GM12878 (cell line): ENCODE measurements around the gene BCAS3.

Experiments
- CREB1 ChIP-seq: IDR thresholded peaks from 2 replicates; pipeline ENCODE4 v1.6.1; 2012; ENCODE audit warnings: low read depth, mild to moderate bottlenecking, inconsistent platforms
- DPF2 ChIP-seq: fragments of 450-650 bp; IDR thresholded peaks from 2 replicates; pipeline ENCODE4 v1.6.1; 2017; ENCODE audit warnings: mild to moderate bottlenecking
- TF ChIP-seq, protein P1 (sequence below), 3 experiments: IDR thresholded peaks in 2 of 3; conservative IDR thresholded peaks in 1 of 3; 2 replicates each; pipeline ENCODE4 v1.5.1; 2011; ENCODE audit warnings: low read depth in 3 of 3, low read length in 3 of 3, mild to moderate bottlenecking in 3 of 3, control low read depth in 2 of 3, moderate library complexity in 2 of 3, inconsistent platforms in 1 of 3, mixed read lengths in 1 of 3; ENCODE audit not compliant: control insufficient read depth in 2 of 3, insufficient read depth in 1 of 3; ENCODE audit errors: extremely low read depth in 1 of 3

DNA sequence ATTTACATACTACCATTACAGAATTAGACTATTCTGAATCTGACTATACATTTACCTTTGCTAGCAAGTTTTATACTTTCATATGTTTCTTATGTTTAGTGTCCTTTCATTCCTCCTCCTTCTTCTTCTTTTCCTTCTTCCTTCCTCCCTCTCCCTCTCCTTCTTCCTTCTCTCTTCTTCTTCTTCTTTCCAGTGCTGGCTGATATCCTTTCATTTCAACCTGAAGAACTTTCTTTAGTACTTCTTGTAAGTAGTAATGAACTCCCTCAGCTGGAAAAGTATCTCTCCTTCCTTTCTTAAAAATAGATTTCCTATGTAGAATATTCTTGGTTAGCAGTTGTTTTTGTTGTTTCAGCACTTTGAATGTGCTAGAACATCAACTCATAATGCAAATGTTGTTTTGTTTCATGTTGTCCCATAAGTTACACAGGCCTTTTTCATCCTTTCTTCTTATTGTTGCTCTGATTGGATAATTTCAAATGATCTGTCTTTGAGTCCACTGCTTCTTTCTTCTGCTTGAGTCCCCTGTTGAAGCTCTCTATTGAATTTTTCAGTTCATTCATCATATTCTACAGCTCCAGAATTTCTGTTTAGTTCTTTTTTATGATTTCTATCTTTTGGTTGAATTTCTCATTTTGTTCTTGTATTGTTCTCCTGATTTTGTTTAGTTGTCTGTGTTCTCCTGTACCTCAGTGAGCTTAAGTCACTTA is 759.5 kb downstream of the BCAS3 start:
- TF ChIP-seq DPF2 (no peak), CREB1 (no peak)
- TF ChIP-seq, protein P1, sequence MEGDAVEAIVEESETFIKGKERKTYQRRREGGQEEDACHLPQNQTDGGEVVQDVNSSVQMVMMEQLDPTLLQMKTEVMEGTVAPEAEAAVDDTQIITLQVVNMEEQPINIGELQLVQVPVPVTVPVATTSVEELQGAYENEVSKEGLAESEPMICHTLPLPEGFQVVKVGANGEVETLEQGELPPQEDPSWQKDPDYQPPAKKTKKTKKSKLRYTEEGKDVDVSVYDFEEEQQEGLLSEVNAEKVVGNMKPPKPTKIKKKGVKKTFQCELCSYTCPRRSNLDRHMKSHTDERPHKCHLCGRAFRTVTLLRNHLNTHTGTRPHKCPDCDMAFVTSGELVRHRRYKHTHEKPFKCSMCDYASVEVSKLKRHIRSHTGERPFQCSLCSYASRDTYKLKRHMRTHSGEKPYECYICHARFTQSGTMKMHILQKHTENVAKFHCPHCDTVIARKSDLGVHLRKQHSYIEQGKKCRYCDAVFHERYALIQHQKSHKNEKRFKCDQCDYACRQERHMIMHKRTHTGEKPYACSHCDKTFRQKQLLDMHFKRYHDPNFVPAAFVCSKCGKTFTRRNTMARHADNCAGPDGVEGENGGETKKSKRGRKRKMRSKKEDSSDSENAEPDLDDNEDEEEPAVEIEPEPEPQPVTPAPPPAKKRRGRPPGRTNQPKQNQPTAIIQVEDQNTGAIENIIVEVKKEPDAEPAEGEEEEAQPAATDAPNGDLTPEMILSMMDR (IDR thresholded peaks at IDR 0.05 in 2 of 3, conservative IDR thresholded peaks at IDR 0.05 in 1 of 3; ENCODE audit: control insufficient read depth in 2 of 3, extremely low read depth in 1 of 3, insufficient read depth in 1 of 3, low read depth in 3 of 3, low read length in 3 of 3) = no peak
